ENCODE measurements around the gene UTS2R.

DNA sequence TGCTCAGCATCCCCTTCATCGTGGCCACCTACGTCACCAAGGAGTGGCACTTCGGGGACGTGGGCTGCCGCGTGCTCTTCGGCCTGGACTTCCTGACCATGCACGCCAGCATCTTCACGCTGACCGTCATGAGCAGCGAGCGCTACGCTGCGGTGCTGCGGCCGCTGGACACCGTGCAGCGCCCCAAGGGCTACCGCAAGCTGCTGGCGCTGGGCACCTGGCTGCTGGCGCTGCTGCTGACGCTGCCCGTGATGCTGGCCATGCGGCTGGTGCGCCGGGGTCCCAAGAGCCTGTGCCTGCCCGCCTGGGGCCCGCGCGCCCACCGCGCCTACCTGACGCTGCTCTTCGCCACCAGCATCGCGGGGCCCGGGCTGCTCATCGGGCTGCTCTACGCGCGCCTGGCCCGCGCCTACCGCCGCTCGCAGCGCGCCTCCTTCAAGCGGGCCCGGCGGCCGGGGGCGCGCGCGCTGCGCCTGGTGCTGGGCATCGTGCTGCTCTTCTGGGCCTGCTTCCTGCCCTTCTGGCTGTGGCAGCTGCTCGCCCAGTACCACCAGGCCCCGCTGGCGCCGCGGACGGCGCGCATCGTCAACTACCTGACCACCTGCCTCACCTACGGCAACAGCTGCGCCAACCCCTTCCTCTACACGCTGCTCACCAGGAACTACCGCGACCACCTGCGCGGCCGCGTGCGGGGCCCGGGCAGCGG lies 3.2 kb downstream of the UTS2R start:
- TF ChIP-seq POLR2AphosphoS5 (IDR thresholded peaks at IDR 0.05; ENCODE audit: low read depth), result no peak
- TF ChIP-seq, protein P1, sequence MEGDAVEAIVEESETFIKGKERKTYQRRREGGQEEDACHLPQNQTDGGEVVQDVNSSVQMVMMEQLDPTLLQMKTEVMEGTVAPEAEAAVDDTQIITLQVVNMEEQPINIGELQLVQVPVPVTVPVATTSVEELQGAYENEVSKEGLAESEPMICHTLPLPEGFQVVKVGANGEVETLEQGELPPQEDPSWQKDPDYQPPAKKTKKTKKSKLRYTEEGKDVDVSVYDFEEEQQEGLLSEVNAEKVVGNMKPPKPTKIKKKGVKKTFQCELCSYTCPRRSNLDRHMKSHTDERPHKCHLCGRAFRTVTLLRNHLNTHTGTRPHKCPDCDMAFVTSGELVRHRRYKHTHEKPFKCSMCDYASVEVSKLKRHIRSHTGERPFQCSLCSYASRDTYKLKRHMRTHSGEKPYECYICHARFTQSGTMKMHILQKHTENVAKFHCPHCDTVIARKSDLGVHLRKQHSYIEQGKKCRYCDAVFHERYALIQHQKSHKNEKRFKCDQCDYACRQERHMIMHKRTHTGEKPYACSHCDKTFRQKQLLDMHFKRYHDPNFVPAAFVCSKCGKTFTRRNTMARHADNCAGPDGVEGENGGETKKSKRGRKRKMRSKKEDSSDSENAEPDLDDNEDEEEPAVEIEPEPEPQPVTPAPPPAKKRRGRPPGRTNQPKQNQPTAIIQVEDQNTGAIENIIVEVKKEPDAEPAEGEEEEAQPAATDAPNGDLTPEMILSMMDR (IDR thresholded peaks at IDR 0.05; ENCODE audit: insufficient read depth, low read length), result no peak
- TF ChIP-seq, protein P2, sequence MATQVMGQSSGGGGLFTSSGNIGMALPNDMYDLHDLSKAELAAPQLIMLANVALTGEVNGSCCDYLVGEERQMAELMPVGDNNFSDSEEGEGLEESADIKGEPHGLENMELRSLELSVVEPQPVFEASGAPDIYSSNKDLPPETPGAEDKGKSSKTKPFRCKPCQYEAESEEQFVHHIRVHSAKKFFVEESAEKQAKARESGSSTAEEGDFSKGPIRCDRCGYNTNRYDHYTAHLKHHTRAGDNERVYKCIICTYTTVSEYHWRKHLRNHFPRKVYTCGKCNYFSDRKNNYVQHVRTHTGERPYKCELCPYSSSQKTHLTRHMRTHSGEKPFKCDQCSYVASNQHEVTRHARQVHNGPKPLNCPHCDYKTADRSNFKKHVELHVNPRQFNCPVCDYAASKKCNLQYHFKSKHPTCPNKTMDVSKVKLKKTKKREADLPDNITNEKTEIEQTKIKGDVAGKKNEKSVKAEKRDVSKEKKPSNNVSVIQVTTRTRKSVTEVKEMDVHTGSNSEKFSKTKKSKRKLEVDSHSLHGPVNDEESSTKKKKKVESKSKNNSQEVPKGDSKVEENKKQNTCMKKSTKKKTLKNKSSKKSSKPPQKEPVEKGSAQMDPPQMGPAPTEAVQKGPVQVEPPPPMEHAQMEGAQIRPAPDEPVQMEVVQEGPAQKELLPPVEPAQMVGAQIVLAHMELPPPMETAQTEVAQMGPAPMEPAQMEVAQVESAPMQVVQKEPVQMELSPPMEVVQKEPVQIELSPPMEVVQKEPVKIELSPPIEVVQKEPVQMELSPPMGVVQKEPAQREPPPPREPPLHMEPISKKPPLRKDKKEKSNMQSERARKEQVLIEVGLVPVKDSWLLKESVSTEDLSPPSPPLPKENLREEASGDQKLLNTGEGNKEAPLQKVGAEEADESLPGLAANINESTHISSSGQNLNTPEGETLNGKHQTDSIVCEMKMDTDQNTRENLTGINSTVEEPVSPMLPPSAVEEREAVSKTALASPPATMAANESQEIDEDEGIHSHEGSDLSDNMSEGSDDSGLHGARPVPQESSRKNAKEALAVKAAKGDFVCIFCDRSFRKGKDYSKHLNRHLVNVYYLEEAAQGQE (IDR thresholded peaks at IDR 0.05; ENCODE audit: insufficient replicate concordance, low read depth), result no peak
- no peak for TF ChIP-seq SPI1 (IDR thresholded peaks at IDR 0.05; ENCODE audit: borderline replicate concordance, low read depth)
- TF ChIP-seq GABPA (IDR thresholded peaks at IDR 0.05; ENCODE audit: low read depth), result no peak

All from HL-60 (cell line).